ENCODE results near the gene SPOP.

The SPOP gene

GRCh38 chr17:49603238-49603637, 74.7 kb downstream of the SPOP start:
- H3K27ac ChIP-seq = no peak overlapping the region
- no peaks in the 10 kb centered on the region for H4K20me1 ChIP-seq (ENCODE audit: insufficient read depth)
- no peak for TF ChIP-seq CTCF (conservative IDR thresholded peaks at IDR 0.05; ENCODE audit: low read depth, low read length)
- H3K79me2 ChIP-seq (ENCODE audit: insufficient read depth, low read depth) = no peaks in the 10 kb centered on the region
- no peak overlapping the region for H2AFZ ChIP-seq (ENCODE audit: low read depth)
- no peak overlapping the region for H3K9ac ChIP-seq
- H3K4me3 ChIP-seq (IDR thresholded peaks at IDR 0.05; ENCODE audit: insufficient read depth, low read depth, low read length) = no peak overlapping the region
- H3K36me3 ChIP-seq (ENCODE audit: insufficient read depth) = no peaks in the 10 kb centered on the region
- no peaks in the 10 kb centered on the region for H3K27me3 ChIP-seq (ENCODE audit: insufficient read depth, low read depth)
- no peaks in the 10 kb centered on the region for H3K4me1 ChIP-seq (ENCODE audit: low read depth, poor library complexity, severe bottlenecking)
- no peak overlapping the region for H3K4me2 ChIP-seq

GRCh38 chr17:49602783-49603182, 75.1 kb downstream of the SPOP start:
- H3K4me2 ChIP-seq = no peak overlapping the region
- H2AFZ ChIP-seq (ENCODE audit: low read depth) = no peak overlapping the region
- no peak overlapping the region for H3K4me3 ChIP-seq (IDR thresholded peaks at IDR 0.05; ENCODE audit: insufficient read depth, low read depth, low read length)
- H3K27ac ChIP-seq = no peak overlapping the region
- no peaks in the 10 kb centered on the region for H4K20me1 ChIP-seq (ENCODE audit: insufficient read depth)
- H3K79me2 ChIP-seq (ENCODE audit: insufficient read depth, low read depth) = no peaks in the 10 kb centered on the region
- H3K4me1 ChIP-seq (ENCODE audit: low read depth, poor library complexity, severe bottlenecking) = no peaks in the 10 kb centered on the region
- no peaks in the 10 kb centered on the region for H3K36me3 ChIP-seq (ENCODE audit: insufficient read depth)
- no peak overlapping the region for H3K9ac ChIP-seq
- no peaks in the 10 kb centered on the region for H3K27me3 ChIP-seq (ENCODE audit: insufficient read depth, low read depth)
- no peak for TF ChIP-seq CTCF (conservative IDR thresholded peaks at IDR 0.05; ENCODE audit: low read depth, low read length)

GRCh38 chr17:49600949-49601348, 76.9 kb downstream of the SPOP start:
- H3K9ac ChIP-seq = no peak overlapping the region
- H3K4me2 ChIP-seq = no peak overlapping the region
- H3K4me3 ChIP-seq (IDR thresholded peaks at IDR 0.05; ENCODE audit: insufficient read depth, low read depth, low read length) = no peak overlapping the region
- no peak overlapping the region for H2AFZ ChIP-seq (ENCODE audit: low read depth)
- no peaks in the 10 kb centered on the region for H3K79me2 ChIP-seq (ENCODE audit: insufficient read depth, low read depth)
- H4K20me1 ChIP-seq (ENCODE audit: insufficient read depth) = no peaks in the 10 kb centered on the region
- H3K4me1 ChIP-seq (ENCODE audit: low read depth, poor library complexity, severe bottlenecking) = no peaks in the 10 kb centered on the region
- H3K27ac ChIP-seq = no peak overlapping the region
- TF ChIP-seq CTCF (conservative IDR thresholded peaks at IDR 0.05; ENCODE audit: low read depth, low read length) = no peak
- no peaks in the 10 kb centered on the region for H3K36me3 ChIP-seq (ENCODE audit: insufficient read depth)
- no peaks in the 10 kb centered on the region for H3K27me3 ChIP-seq (ENCODE audit: insufficient read depth, low read depth)

GRCh38 chr17:49598918-49599317, 79.0 kb downstream of the SPOP start:
- H3K4me3 ChIP-seq (IDR thresholded peaks at IDR 0.05; ENCODE audit: insufficient read depth, low read depth, low read length) = no peak overlapping the region
- H3K9ac ChIP-seq = no peak overlapping the region
- H3K36me3 ChIP-seq (ENCODE audit: insufficient read depth) = no peaks in the 10 kb centered on the region
- no peaks in the 10 kb centered on the region for H3K27me3 ChIP-seq (ENCODE audit: insufficient read depth, low read depth)
- H2AFZ ChIP-seq (ENCODE audit: low read depth) = no peak overlapping the region
- H3K4me1 ChIP-seq (ENCODE audit: low read depth, poor library complexity, severe bottlenecking) = no peaks in the 10 kb centered on the region
- H3K27ac ChIP-seq = no peak overlapping the region
- 0 out of 2 replicates have a peak, but pooled peaks cover 2% of the 10 kb centered on the region for H4K20me1 ChIP-seq (ENCODE audit: insufficient read depth)
- H3K4me2 ChIP-seq = no peak overlapping the region
- H3K79me2 ChIP-seq (ENCODE audit: insufficient read depth, low read depth) = no peaks in the 10 kb centered on the region
- TF ChIP-seq CTCF (conservative IDR thresholded peaks at IDR 0.05; ENCODE audit: low read depth, low read length) = no peak

Measured in KMS-11 (cell line).